Retina (tissue), 1 donor: ENCODE data around the gene SOX13.
"Not testable (repeated sequence)": the region's sequence is repeated elsewhere in the genome, so short reads cannot be mapped to it uniquely, and the experiment has no call there.

Source experiments
- DNase-seq: peaks from one replicate; pipeline ENCODE4 v3.0.0-alpha.2; 2016

Gene SOX13

DNA sequence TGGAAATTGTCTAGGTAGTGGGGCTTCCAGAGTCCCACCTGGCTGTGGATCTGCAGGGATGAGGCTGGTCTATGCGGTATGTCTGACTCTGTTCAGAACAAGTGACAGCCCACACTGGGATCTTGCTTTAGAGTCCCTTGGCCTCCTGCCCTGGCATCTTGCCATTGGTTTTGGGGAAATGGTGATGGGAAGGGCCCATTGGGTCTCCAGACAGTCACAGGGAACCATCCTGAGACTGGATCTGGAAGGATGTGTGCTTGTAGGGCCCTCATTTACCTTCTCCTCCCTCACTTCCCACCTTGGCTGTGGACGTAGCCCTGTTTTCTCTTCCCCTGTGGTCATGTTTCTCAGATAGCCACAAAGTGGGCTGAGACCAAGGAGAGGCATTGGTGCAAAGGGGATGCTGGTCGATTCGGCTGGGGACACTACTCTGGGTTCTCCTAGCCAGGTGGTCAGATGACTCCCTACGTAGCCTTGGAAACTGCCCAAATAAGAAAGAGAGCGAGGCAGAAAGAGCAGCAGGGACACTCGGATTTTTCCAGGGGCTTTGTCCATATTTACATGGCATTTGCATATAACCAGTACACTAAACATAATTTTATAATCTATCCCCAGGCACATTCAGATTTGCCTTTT, 15.1 kb downstream of the SOX13 start:
- DNase-seq = no peak

DNA sequence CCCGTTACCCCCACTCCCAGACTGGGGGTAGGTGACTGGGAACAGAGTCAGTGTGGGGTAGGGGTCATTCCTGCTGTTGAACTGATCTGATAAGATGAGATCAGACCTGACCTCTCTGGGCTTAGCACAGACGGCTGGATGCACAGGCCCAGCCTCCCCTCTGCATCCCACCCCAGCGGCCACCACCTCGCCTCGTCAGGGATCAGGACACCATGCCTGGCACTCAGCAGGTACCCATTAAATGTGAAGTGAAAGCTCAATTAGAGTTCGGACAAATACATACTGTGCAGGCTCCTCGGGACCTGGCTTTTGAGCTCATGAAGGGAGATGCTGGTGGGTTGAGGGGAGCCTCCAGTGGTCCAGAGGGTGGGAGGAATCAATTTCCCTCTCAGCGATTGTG, 15.7 kb downstream of the SOX13 start:
- DNase-seq = no peak

DNA sequence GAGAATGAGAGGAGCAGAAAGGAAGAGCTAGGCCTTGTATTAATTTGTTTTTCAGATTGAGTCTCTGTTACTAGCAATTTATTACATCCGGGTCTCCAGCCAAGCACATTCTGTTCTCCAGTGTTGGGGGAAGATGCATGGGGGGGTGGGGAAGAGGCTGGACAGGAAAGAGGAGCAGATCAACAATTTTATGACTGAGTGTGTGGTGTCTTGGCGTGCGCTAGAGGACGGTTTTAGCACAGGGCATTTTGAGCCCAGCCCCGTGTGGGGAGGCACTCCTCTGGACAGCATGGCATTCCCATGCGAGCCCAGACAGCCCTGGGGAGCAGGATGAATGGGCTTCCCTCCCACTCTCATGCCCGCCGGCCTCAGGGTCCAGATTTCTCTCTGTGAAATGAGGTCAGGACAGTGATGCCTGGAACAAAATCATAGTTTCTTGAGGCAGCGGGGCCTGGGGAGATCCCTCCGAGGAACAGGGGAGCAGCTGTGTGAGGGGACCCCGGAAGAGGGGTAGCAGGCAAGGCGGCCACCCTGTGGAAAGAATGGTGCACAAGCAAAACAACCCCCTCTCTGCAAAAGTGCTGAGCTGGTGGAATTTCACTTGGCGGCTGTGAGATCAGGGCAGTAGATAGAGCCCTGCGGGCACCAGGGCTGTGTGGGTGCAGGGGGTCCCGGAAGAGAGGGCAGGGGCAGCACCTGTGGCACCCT, 16.3 kb downstream of the SOX13 start:
- DNase-seq = peak; percentile 60

DNA sequence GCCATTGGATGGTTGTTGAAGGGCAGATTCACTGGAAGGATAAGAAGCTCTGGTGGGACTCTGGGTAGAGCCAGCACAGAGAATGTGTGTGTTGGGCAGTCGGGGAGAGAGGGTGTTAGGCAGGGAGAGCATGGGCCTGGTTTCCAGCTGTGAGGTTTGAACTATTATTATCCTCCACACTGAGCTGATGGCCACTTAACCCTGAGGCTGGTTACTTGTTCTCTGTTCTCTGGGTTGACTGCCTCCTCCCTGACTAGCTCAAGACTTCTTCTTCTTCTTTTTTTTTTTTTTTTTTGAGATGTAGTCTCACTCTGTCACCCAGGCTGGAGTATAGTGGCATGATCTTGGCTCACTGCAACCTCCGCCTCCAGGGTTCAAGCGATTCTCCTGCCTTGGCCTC, 17.2 kb downstream of the SOX13 start:
- DNase-seq = not testable (repeated sequence)

DNA sequence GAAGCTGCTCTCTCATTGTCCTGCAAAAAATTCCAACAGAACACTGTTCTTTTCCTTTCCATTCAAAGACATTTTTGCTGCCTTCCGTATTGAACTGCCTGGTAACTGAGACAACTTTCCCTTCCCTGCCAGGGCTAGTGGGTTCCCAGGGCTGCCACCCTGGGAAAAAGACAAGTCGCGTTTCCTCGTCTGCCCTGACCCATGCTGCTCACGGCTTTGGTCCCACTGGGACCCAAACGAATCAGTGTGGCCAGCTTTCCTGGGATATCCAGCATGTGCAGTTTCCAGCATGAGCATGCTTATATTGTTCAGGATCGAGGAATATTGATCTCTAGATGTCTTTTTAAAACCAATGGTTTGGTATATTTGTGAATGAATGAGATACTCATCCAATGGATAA, 18.2 kb downstream of the SOX13 start:
- no peak for DNase-seq

DNA sequence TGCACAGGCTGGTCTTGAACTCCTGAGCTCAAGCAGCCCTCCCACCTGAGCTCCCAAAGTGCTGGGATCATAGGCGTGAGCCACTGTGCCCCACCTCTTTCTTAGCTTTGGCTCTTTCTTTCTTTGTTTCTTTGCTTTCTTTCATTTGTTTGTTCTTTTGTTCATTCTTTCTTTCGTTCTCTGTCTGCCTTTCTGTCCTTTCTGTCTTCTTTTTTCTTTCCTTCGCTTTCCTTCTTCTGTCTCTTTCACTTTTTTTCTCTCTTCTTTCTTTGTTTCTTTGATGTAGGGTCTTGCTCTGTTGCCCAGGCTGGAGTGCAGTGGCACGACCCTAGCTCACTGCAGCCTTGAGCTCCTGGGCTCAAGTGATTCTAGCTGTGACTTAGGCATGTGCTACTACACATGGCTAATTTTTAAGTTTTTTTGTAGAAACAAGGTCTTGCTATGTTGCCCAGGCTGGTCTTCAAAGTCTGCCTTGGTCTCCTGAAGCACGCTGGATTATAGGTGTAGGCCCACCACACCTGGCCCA, 18.9 kb downstream of the SOX13 start:
- DNase-seq = no peak

DNA sequence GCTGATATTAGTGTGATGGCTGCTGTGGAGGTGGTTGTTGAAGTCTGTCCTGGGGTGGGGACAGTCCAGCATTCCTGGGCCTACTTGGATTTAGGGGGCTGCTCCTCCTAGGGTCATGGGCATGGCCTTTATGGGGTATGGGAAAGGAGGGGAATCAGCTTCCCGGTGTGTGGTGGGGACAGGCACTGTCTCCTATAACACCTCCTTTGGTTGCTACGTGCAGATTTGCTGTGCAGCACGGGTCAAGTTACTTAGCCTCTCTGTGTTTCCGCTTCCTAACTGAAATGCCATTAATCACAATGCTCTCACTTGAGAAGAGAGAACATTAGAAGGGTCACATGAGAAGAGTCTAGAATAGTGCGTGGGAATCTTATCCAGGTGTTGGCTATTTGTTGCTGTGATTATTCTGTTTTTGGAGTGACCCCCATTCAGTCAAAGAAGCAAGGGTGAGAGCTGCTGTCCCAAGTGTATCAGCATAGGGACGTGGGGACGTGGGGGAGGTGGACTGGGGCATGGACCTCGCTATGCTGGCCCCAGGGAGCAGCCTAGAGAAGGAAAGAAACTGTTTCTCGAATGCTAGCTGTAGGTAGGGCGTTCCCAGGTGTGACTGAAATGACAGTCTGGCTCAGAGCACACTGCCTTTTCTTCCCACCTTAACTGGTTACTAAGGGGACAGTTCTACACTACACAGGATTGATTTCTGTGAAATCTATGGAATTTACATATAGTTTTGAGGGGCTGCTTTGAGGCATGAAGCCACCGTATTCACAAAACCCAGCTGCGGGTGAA, 19.9 kb downstream of the SOX13 start:
- DNase-seq = no peak

DNA sequence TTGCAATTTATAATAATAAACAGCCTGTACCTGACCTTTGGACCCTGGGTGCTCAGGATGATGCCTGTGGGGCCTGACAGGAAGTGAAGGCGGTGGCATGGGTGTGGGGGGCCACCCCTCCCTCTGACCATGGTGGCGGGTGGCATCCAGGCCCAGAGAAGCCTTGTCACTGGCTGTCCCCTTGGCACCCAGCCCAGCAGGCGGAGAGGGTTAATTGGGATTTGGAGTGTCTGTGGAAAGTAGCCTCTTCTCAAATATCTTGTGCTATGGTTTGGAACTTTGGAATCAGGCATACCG, 20.5 kb downstream of the SOX13 start:
- no peak for DNase-seq

DNA sequence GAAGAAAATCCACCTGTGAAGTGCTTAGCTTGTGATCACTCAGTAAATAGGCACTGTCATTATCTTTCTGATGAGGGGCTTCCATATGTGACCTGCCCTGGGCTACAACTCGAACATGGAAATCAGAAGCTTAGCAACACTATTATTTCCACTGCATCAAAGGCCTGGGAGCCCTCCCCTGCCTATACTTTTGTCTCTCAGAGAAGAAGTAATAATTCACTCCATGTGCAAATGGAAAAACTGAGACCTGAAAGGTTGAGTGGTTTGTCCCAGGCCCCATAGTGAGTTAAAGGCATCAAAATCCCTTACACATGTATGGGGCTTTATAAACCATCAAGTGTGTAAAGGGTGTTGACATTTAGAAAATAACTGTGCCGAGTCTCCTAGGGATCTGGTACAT, 20.9 kb downstream of the SOX13 start:
- no peak for DNase-seq

DNA sequence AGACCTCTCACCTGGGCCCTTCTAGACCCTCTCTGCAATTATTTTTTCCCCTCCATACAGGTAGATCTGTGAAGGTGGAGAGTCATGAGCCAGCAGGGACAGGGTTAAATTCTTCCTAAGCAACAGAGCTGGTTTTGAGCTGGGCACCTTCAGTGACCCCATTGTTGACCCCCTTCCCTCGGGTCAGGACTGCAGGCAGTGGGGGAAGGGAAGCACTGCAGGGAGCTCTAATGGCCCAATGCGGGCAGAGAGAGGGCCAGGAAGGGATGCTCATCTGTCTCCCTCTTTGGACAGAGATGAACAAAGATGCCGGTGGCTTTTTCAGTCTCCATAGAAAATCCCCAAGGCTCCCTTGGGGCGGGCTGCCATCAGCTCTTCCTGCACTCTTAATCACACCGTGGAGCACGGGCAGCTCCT, 21.4 kb downstream of the SOX13 start:
- peak; percentile 58 for DNase-seq

DNA sequence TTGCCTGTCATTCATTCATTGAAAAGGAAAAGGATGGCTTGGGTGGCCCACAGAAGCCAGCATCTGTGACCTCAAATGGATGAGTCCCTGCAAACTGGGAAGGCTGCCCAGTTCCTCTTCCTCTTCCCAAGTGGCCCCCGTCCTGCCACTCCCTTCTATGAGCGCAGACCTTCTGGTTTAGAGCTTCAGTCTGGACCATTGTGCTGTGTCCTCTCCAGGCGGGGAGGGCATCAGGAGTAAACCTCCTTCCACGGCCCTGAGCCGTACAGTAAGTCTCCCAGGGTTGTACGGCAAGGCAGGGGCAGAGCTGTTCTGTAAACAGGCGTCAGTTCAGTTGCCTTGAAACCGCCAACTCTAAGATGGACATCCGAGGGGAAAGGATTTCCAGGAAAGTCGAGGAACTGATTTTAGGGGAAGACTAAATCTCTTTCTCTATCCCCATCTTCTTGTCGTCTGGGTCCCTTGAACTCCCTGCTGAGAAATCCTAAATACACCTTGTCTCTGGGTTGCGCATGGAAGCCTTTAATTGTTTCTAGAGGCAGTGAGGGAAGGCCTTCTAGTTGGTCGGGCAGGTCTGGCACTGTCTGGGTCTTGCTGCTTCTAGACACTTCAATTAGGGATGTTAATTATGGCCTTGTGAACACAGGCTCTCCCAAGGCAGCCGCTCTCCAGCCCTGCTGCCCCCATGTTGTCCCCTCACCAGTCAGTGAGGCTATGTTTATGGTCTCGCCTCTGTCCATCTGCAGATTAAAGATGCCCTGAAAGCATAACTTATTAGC, 22.1 kb downstream of the SOX13 start:
- DNase-seq = peak; percentile 70

DNA sequence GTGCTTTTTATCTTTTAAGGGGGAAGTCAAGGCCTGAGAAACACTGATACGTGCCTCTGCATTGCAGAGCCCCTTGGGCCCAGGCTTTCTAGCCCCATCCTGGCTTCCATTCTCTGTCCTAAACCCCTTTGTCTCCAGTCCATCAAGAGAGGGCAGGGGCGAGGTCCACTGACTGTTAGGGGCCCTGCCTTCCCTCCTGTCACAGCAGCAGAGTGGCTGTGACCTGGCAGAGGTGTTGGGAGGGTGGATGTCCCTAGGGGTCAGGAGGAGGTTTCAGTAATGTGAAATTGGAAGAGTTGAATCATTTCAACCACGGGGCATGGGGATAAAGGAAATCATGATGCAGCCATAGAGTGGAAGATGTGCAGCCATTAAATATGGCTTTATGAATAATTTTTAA, 24.0 kb downstream of the SOX13 start:
- DNase-seq = no peak

DNA sequence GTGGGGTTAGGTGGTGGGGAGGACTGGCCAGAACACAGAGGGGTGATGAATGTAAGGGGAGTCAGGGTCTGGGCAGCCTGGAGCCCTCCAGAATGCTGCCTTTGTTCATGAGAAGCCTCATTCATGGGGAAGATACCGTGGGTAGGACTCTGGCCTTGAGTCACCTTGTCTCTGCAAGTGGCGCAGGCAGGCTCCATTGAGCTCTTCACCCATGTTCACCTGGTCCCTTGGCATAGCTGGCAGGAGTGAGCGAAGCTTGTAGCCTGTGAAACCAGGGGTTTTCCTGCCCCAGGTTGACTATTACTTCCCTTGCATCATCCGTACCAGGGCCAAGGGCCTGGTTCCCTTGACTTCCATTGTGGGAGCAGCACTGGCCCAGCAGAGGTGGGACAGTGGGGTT, 25.8 kb downstream of the SOX13 start:
- DNase-seq = no peak

DNA sequence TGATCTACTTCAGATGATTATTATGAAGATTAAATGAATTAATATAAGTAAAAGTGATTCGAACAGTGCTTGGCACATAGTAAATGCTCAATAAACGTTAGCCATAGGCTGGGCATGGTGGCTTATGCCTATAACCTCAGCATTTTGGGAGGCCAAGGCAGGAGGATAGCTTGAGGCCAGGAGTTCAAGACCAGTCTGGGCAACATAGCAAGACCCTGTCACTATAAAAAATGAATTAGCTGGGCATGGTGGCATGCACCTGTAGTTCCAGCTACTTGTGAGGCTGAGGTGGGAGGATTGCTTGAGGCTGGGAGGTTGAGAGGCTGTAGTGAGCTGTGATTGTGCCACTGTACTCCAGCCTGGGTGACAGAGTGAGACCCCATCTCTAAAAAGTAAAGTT, 26.8 kb downstream of the SOX13 start:
- DNase-seq = not testable (repeated sequence)

DNA sequence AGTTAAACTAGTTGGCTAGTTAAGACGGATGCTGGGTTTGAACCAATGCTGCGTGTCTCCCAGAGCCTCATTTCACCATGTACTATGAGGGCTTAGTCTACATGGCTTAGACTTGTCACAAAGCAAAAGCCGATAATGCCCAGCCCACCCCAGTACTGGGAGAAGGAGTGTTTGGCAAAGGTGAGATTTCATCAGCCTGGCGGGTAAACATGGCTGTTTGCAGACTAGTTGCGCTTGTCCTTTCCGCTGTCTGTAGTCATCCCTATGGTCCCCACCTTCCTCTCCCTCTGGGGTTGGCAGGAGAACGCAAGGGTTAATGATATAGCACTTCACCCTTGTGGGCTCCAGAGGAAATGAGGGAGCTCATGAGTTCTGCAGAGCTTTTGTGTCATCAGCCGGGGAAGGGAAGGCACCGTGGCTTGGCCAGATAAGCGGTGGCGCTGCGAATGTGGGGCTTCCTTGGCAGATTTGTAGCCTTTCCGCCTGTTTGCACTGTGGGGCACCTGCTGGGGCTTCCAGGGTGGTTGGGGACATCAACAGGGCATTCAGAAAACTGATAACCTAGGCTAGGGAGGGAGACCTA, 29.2 kb downstream of the SOX13 start:
- DNase-seq = no peak

DNA sequence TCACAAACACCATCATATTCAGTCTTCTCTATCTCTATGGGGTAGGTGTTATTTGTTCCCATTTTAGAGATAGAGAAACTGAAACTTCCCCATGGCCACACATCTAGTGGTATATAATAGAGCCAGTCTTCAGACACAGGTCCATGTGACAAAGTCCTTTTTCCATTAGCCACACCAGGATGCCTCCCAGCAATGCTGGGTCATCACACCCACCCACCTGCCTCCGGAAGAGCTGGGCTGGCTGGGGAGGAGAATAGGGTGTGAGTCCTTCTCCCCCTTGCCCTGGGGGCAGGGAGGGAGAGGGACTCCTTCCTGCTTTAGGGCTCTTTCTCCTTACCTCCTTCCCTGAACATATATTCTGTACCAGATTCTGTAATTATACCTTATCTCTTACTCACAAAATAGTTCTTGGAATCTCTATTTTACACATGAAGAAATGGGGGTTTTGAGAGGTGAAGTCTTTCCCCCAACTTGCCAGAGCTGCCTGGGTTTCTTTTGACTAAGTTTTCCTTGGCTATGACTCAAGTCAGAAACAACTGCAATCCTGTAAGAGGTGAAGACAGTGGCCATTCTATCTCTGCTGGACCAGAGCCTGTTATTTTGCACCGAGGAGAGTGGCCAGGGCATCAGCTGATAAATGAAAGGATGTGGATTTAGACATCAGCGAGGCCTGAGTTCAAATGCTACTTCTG, 30.0 kb downstream of the SOX13 start:
- DNase-seq = no peak

DNA sequence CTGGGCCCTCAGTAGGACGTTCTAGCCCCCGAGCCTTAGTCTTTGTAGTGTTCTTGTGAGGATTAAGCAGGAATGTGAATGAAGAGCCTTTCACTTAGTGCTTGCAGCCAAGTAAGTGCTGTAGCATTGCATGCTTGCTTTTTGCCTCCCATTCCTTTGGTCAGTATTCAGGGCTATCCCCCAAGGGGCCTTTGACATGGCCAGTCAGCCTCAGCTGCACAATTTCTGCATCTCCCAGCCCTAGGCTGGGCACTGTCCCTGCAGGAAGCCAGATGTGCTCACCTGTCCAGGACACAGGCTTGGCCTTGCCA, 30.5 kb downstream of the SOX13 start:
- DNase-seq = no peak

DNA sequence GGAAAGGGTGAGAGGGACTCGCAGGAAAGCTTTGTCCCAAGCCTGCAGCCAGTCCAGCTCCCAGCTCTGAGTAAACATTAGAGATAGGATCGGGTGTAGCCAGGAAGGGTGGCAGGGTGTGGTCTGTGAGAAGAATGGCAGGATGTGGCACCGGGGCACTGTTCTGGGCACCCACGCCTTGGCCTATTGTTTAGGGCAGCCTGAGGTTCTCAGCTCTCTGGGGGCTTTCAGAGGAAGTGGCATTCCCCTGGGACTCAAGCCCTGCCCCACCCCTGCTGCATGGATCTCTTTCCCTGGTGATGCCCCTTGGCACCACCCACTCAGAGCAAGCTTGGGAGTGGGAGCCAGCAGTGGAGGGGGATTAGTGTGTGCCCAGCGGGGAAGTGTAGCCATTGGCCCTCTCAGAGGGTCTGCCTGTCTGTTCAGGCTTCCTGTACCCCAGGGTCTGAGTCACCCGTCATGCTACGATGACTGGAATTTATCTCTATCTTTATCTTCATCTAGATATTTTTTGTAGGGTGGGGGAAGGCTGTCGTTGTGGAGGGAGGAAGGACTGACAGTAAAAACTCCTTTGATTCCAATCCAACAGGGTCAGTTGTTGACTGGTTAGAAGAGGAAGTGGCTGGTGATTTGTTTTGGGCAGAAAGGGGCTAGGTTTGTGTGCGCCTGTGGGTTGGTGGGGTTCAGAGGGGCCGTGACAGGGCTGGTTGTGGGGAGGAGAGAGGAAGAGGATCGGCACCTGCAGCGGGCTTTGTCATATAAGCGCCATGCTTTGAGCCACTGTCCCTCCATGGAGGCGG, 31.6 kb downstream of the SOX13 start:
- DNase-seq = no peak

DNA sequence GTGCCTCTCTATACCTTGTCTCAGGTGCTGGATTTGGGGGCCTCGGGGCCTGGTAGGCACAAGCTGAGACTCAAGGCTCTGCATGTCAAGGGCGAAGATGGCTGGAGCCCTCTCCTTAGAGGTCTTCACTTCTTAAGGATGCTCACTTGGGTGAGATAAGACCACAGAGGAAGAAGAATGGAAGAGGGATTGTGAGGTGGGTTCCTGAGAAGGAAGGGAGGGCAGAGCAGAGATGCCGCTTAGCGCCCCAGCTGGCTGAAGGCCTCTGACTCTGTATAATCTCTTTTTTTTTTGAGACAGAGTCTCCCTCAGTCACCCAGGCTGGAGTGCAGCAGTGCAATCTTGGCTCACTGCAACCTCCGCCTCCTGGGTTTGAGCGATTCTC, 32.2 kb downstream of the SOX13 start:
- no peak for DNase-seq

DNA sequence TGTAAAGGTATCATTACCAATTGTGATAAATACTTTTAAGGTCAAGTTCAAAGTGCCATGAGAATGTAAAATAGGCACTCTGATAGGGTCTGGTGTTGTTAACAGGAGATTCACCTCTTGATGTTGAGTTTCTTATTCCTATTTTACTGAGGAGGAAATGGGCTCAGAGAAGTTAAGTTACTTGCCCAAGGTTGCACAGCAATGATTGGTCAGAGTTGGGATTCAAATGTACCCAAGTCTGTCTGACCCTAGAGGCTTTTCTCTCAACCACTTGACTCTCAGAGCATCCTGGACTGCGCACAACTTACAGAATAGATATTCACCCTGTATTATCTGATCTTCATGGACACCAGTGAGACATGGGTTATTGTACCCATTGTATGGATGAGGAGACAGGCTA, 33.9 kb downstream of the SOX13 start:
- DNase-seq = no peak

DNA sequence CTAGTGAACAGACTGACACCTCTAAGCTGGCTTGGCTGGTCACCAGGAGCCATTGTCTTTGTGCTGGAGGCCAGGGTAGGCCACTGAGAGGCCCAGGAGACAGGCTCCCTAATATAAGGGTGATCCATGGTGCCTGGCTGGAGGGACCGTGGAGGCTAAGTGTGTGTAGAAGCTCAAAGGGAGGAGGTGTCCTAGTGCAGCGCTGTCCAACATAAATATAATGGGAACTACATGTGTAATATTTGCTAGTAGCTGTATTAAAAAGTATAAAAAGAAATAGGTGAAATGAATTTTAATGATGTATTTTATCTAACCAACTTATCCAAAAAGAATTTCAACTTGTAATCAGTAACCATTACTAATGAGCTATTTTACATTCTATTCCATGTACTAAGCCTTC, 35.0 kb downstream of the SOX13 start:
- no peak for DNase-seq
